ENCODE results near the gene ATF7.

The ATF7 gene

DNA sequence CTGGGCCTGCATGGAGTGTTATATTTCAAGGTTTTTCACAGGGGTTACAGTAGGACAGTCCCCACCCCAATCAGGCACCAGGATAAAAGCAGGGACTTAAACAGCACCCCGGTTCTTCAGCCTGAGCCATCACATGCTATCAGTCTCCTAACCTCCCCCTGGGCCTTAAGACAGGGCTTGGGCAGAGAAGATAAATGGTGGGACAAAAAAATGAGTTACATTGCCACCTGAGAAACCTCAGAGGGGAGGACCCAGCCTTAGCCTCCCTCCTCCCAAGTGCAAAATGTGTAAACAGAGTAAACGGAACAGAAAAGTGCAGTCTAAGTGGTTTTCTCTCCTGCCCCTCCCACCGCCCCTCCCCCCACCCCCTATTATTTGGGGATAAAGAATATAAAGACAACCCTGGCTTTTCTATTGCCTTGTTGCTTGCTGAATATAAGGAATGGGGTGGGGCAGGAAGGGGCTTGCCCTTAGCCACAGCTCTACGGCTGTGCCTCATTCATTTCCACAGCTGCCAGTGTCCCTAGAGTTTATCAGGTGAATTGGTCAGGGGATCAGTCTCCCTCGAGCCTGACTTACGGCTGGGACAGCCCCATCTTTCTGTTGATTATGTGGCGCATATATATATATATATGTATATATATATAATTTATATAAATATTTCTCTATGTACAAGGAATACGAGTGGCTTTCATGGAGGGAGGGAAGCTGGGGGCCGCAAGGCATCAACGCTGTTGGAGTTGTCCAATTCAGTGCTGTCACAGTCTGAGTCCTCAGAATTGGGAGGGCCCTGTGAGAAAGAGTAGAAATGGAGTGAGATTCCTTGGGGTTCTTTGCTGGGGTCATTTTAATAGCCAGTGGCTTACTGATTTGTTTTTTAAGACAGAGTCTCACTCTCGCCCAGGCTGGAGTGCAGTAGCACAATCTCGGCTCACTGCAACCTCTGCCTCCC lies 145.4 kb downstream of the ATF7 start:
- DNase-seq: no peak

DNA sequence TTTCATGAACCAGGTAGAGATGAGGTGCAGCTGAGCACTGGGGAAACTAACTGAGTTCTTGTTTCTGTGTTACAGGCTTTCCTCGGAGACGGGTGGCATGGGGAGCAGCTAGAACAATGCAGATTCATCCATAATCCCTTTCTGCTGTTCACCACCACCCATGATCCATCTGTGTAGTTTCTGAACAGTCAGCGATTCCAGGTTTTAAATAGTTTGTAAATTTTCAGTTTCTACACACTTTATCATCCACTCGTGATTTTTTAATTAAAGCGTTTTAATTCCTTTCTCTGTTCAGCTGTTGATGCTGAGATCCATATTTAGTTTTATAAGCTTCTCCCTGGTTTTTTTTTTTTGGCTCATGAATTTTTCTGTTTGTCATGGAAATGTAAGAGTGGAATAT lies 146.9 kb downstream of the ATF7 start:
- no peak for DNase-seq

DNA sequence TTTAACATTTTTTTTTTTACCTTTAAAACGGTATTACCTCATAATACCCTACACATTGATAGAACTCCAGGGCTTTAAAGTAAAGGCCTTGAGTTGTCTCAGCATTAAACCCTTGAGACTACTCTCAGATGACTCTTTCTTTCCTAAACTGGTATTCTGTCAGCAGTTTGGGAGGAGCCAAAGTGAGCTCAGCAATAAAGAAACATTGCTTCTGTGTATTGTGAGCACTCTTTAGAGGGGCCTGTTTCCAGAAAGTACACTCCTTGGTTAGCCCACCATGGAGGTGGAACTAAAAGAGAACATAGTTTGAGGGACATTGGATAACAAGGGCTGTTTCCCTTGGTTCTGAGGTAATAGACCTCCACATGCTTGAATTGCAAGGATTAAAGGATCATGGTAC lies 147.3 kb downstream of the ATF7 start:
- DNase-seq: no peak

DNA sequence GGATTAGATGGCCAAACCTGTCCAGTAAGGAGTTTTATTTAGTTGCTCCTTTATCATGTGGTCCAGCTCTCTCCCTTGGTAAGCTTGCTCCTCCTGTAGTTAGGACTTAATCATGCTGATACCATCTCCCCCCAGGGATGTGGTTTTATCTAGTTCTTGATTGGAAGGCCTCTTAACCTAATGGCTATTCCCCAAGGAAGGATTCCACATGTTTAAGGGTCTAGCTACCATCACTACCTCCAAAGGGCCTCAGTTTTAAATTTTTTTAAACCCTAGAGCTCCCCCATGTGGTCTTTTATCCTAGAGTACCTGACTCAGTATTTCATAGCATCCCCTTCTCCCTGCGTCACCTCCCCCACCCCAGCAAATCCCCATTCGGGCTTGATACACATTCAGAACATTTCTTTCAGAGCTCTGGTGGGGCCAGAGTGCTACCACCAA lies 149.4 kb downstream of the ATF7 start:
- no peak for DNase-seq

DNA sequence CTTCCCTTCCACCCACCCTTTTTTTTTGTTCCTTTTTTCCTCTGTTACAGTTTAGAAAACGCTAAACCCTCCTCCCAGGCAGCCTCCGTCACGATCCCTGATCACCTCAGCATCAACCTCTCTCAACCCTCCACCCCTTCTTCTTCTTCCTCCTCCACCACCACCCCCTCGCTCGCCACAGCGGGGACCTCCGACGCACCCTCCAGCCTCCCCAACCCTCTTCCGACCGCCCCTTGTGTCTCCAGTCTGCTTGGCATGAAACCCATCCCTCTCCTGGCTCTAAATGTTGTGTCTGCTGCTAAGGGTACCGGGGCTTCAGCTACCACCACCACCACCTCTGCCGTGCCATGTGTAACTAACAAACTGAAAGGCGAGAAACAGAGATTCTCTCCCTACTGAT lies 151.4 kb downstream of the ATF7 start:
- DNase-seq: no peak

DNA sequence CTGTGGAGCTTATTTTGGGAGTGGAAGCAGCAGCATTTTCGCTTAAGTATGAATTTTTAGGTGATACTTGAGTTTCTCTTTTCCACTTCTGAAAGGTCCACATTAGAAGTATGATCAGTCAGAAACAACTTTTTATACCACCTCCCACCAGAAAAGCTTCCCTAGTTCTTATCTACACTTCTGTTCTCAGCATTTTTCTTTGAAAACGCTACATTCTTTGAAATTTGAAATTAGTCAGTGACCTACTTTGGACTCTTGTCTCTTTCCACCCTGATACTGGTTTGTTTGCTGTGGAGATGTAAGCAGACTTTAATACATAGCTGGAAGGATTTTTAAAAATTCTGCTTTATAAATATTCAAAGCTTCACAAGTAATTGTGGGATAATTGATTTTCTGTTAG lies 152.1 kb downstream of the ATF7 start:
- no peak for DNase-seq

DNA sequence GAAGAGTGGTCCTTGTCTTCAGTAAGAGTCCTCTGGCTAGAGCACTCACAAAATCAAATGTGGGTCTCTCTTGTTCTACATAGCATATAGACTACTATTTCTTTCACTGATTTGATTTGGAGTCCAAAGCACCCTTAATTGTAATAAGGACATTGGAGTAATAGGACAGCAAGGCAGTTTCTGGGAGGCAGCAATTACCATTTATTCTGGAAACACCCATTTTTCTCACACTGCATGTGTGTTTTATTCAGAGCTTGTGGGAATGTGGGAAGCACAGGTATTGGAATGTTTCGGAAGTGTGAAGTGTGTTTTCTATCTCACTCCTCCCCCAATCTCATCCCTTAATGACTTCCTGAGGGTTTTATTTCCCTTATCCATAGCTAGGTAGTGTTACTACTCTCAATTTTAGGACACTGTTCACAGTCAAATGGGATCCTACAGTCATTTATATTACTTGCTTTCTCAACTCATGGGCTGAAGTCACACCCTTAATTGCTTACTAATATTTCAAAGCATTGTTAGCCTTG lies 154.1 kb downstream of the ATF7 start:
- no peak for DNase-seq

DNA sequence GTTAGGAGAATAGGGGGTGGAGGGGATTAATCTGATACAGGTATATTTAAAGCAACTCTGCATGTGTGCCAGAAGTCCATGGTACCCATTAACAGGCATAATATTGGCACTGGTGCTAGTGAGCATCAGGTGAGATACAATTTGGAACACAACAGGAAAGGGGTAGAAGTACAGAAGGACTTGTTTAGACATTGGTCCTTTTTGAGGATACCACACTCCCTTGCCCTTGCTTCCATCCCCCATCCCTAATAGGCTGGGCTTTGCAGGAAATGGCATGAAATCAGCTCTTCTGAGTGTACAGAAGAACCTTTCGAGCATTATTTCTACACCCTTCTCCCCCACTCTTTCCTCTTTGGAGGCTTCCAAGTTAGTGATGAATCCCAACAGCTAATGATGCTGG lies 157.9 kb downstream of the ATF7 start:
- DNase-seq: no peak

DNA sequence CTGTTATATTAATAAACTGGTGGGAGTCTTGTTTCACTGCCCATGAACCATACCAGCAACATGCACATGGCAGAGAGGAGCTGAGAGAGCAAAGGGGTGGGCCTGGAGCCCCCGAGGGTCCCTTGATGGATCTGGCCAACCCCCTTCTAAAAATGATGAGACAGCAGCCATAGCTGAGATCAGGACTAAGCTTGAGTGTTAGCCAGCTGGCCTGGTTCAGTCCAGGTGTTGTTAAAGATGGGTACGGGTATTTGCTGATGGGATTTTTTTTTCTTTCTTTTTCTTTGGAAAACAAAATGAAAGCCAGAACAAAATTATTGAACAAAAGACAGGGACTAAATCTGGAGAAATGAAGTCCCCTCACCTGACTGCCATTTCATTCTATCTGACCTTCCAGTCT lies 158.3 kb downstream of the ATF7 start:
- DNase-seq: no peak

DNA sequence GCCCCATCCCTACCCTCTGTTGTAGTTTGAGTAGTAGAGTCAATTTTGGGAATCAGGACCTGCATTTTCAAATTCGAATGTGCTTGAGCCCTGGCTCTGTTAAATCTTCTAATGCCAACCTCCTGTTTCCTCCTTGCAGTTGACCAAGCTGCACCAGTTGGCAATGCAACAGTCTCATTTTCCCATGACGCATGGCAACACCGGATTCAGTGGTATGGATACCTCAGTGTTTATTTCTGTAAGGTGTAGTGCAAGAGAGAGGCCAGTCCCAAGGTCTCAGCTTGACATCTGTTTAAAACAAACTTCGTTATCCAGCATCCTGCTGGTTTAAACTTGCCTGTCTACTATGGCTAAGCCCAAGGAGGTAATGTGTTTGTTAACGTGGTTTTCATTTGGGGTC lies 159.1 kb downstream of the ATF7 start:
- no peak for DNase-seq

DNA sequence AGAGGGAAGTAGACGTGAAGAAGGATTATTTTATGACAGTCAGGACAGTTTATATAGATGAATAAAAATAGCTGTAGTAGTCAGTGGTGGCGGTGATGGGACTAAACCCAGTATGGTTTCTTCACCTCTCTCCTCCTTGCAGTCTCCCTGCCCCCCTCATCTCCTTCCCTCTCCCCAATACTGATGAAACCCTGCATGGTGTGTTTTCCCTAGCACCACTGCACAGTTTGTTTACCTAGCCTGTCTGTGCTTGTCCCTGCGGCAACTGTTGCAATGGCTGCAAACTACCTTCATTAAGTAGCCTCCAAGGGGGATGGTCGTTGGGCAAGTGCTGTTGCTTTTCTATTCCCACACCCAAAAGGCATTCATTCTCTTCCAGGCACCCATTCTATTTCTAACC lies 159.5 kb downstream of the ATF7 start:
- no peak for DNase-seq

DNA sequence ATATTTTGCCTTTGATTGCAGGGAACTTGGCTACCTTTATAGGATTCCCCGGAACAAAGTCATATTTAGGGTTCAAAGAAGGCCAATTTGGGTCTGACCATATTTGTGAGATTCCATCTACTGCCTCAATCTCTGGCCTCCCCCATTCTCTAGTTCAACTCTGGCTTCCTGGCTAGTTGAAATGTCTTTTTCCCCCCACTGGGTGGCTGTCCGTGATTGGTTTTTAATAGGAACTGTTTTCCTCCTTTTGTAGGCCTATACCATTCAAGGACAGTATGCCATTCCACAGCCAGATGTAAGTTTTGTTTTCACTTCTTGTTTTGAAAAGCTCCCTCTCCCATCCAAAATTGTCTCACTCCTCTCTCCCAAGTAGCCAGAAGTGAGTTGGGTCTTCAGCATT lies 160.5 kb downstream of the ATF7 start:
- DNase-seq: no peak

DNA sequence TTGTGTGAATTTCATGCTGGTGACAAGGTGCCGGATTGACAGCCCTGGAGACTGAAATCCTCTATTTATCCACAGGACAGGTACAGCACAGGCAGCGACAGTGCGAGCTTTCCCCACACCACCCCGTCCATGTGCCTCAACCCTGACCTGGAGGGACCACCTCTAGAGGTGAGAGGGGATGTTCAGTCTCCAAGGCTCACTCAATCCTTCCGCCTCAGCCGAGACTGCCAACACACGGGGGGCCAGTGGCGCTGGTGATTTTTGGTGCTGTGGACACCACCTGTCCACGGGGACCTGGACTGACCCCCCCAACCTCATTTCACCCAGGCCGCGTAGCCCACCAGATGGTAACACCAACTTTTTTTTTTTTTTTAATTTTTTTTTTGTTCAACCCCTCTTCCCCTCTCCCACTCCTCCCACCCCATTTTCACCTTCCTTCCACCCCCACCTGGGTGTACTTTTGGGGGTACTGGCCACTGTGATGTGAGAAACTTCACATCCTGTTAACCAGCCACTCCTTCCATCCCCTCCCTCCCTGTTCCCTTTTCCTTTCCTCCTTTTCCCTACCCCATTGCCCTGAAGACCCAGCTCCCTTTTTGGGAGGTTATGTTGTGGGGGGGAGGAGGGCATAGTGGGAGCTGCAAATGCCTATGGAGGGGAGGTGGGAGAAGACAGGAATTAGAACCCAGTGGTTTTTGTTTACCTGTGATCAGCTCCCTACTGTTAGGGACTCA lies 161.3 kb downstream of the ATF7 start:
- DNase-seq: no peak

DNA sequence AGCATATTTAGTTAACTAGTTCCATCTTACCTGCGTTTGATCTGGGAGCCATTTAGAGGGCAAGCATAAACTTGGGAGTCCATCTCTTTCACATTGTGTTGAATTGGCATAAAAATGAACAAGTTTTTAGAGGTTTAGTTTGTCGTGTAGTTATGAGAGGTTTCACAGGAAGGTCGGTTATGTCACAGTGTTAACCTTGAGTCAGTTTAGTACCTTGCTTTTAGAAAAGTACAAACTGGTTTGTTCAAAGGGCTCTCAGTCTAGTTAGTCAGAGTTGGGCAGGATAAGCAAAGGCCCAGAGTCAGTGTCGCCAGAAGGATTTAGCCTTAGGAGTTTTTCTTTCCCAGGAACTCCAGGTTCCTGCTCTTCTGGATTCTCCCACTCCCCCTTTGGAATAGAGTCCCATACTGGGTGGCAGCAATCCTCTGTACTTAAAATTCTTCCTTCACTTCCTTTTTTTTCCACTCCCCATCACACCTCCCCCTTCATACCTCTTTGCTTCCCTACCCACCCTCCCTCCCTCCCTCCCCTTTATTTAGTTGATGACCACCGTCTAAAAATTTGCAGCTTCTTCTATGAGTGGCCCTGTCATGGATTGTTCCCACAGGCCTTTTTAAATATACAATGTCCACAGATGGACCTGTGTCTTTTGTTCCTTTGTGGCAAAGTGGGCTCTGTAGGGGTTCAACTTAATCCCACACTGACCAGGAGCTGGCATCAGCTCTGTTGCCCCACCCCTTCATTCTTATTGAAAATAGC lies 162.2 kb downstream of the ATF7 start:
- no peak for DNase-seq

DNA sequence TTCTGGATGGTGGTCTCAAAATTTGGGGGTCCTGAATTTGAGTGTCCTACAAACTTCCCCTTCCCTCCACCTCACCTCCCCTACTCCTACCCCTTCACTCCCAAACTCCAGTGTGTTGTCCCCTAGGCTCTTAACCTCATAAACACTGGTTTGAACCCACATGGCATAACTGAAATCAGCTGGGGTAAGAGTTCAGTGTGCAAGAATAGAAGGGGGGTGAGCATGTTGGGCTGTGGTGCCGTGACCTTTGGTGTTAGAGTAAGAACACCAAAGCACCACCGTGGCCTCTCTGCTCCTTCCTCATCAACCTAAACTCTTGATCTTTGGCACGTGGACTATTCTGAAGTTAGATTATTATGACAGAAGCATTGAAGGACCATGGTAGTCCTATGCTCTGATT lies 163.2 kb downstream of the ATF7 start:
- no peak for DNase-seq

DNA sequence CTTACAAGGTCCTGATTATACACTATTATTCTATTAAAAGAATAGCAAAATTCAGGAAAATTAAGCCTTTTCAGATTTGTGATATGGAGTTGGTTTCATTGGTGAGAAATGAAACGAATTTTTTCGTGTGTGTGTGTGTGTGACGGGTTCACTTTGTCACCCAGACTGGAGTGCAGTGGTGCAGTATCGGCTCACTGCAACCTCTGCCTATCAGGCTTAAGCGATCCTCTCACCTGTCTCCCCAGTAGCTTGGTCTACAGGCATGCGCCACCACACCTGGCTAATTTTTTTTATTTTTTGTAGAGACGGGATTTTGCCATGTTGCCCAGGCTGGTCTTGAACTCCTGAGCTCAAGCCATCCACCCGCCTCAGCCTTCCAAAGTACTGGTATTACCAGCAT lies 164.6 kb downstream of the ATF7 start:
- no peak for DNase-seq

DNA sequence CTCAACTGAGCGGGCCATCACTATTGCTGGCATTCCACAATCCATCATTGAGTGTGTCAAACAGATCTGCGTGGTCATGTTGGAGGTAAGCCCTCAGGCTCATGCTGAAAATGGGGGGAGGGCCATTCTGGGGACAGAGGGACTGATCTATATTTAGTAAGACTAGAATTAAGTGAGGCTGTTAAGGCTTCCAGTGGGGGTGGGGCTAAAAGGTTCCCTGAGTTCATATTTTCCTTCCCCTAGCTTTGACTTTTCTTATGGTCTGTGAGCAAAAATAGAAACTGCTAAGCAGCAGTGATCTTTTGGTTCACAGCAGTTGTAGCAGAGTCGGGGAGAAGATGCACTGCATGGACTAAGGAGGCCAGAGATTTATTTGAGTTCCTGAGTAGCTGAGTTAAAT lies 165.1 kb downstream of the ATF7 start:
- no peak for DNase-seq

DNA sequence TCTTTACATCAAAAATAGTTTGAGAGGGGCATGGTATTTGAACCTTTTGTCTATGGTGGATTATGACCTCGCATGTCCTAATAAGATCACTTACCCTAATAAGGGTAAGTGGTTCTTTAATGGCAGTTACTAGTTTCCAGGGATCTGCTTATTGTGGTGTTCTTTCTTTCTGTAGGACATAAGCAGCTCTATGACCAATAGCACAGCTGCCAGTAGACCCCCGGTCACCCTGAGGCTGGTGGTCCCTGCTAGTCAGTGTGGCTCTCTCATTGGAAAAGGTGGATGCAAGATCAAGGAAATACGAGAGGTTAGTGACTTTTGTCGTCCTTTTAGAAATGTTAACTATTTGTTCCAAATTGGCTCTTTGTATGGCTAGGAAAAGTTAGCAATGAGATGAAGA lies 167.1 kb downstream of the ATF7 start:
- DNase-seq: no peak

Measured in hippocampal formation (tissue), 2 donors.